Activated naive CD8-positive, alpha-beta T cell treated with anti-CD3 and anti-CD28 coated beads, Interleukin-2, amount 10 ng/mL, durations not matched to agents 7 days and 5 days (primary cell): ENCODE results near the gene GSTM1. TPM values are rescaled to one million over a fixed set of nuclear protein-coding genes. Genes with fewer than 3 reads are reported as not detected.

Experiments used
- ATAC-seq: fragments of 150-1000 bp; cut with Tn5 transposase; one replicate; pipeline ENCODE4 v1.10.0; 2021; ENCODE audit warnings: low read depth, moderate library complexity
- POLR2A ChIA-PET: fragments of 350-600 bp; sonication (Branson Sonifier 250); formaldehyde crosslinking; loops from one replicate; lab custom pipeline; 2021; ENCODE audit warnings: antibody characterized with exemption; lab: Charles Lee
- DNase-seq: peaks from one replicate; pipeline ENCODE4 v3.0.0; 2021
- H3K27ac Mint-ChIP-seq: one replicate; pipeline ENCODE4 v1.8.0; 2022; ENCODE audit warnings: mild to moderate bottlenecking, mixed read lengths
- H3K27me3 Mint-ChIP-seq: one replicate; pipeline ENCODE4 v1.8.0; 2022; ENCODE audit warnings: mild to moderate bottlenecking, moderate library complexity, mixed read lengths
- H3K36me3 Mint-ChIP-seq: one replicate; pipeline ENCODE4 v1.8.0; 2021; ENCODE audit warnings: mild to moderate bottlenecking, mixed read lengths
- H3K4me1 Mint-ChIP-seq: one replicate; pipeline ENCODE4 v1.8.0; 2021; ENCODE audit warnings: mixed read lengths
- H3K4me3 Mint-ChIP-seq: one replicate; pipeline ENCODE4 v1.8.0; 2022; ENCODE audit warnings: mild to moderate bottlenecking, moderate library complexity, mixed read lengths
- H3K9me3 Mint-ChIP-seq: one replicate; pipeline ENCODE4 v1.8.0; 2021; ENCODE audit warnings: mixed read lengths
- total RNA-seq, 2 experiments: library from RNA; stranded (reverse); gene quantifications; one replicate each; pipeline ENCODE4 v1.2.3, GENCODE V29; 2021

GSTM1 gene
- total RNA-seq, 2 experiments from 2014 or later: not detected

- H3K36me3 Mint-ChIP-seq: no peaks in the 10 kb centered on the region
- no peak overlapping the region for H3K27ac Mint-ChIP-seq
- DNase-seq (no peak), ATAC-seq (no peak)
- peaks cover 8% of the 10 kb centered on the region for H3K27me3 Mint-ChIP-seq
- H3K4me3 Mint-ChIP-seq: no peak overlapping the region
- no peaks in the 10 kb centered on the region for H3K4me1 Mint-ChIP-seq
- no peaks in the 10 kb centered on the region for H3K9me3 Mint-ChIP-seq
- POLR2A ChIA-PET: no interaction called here
These were observed 29.0 kb downstream of the GSTM1 start for GRCh38 chr1:109716570-109717090.

- Mint-ChIP-seq H3K36me3 (no peaks in the 10 kb centered on the region), H3K4me1 (no peaks in the 10 kb centered on the region), H3K27ac (no peak overlapping the region), H3K9me3 (no peaks in the 10 kb centered on the region), H3K27me3 (peaks cover 12% of the 10 kb centered on the region), H3K4me3 (no peak overlapping the region)
- DNase-seq (no peak), ATAC-seq (no peak)
- POLR2A ChIA-PET: no interaction called here
These were observed 30.1 kb downstream of the GSTM1 start for GRCh38 chr1:109717729-109718128.

GRCh38 chr1:109718495-109718894, 30.9 kb downstream of the GSTM1 start:
- no peak overlapping the region for H3K4me3 Mint-ChIP-seq

GRCh38 chr1:109719337-109719837, 31.8 kb downstream of the GSTM1 start:
- no peak overlapping the region for H3K27ac Mint-ChIP-seq
- no peak for DNase-seq
- H3K9me3 Mint-ChIP-seq: no peaks in the 10 kb centered on the region
- H3K4me3 Mint-ChIP-seq: no peak overlapping the region
- H3K36me3 Mint-ChIP-seq: no peaks in the 10 kb centered on the region
- peaks cover 12% of the 10 kb centered on the region for H3K27me3 Mint-ChIP-seq
- H3K4me1 Mint-ChIP-seq: no peaks in the 10 kb centered on the region
- POLR2A ChIA-PET: no interaction called here
- ATAC-seq: no peak

More at GRCh38 chr1:109718495-109718894, 30.9 kb downstream of the GSTM1 start:
- Mint-ChIP-seq H3K9me3 (no peaks in the 10 kb centered on the region), H3K27ac (no peak overlapping the region), H3K4me1 (no peaks in the 10 kb centered on the region), H3K27me3 (peaks cover 12% of the 10 kb centered on the region), H3K36me3 (no peaks in the 10 kb centered on the region)
- POLR2A ChIA-PET: no interaction called here
- DNase-seq (no peak), ATAC-seq (no peak)

GRCh38 chr1:109721042-109721441, 33.4 kb downstream of the GSTM1 start:
- H3K27me3 Mint-ChIP-seq: peaks cover 15% of the 10 kb centered on the region
- no peaks in the 10 kb centered on the region for H3K36me3 Mint-ChIP-seq
- ATAC-seq (no peak), DNase-seq (no peak)
- H3K4me1 Mint-ChIP-seq: no peaks in the 10 kb centered on the region
- no peak overlapping the region for H3K4me3 Mint-ChIP-seq
- H3K9me3 Mint-ChIP-seq: no peaks in the 10 kb centered on the region
- no peak overlapping the region for H3K27ac Mint-ChIP-seq
- POLR2A ChIA-PET: no interaction called here

- POLR2A ChIA-PET: no interaction called here
- no peaks in the 10 kb centered on the region for H3K4me1 Mint-ChIP-seq
- H3K4me3 Mint-ChIP-seq: no peak overlapping the region
- no peaks in the 10 kb centered on the region for H3K36me3 Mint-ChIP-seq
- H3K27me3 Mint-ChIP-seq: peaks cover 18% of the 10 kb centered on the region
- H3K9me3 Mint-ChIP-seq: no peaks in the 10 kb centered on the region
- ATAC-seq (no peak), DNase-seq (no peak)
- no peak overlapping the region for H3K27ac Mint-ChIP-seq
These were observed 34.4 kb downstream of the GSTM1 start for GRCh38 chr1:109721971-109722370.

- H3K4me3 Mint-ChIP-seq: no peak overlapping the region
- no peak overlapping the region for H3K27ac Mint-ChIP-seq
- no peaks in the 10 kb centered on the region for H3K9me3 Mint-ChIP-seq
- no peaks in the 10 kb centered on the region for H3K4me1 Mint-ChIP-seq
- no peak for ATAC-seq
- no peak for DNase-seq
- no peaks in the 10 kb centered on the region for H3K36me3 Mint-ChIP-seq
- peaks cover 21% of the 10 kb centered on the region for H3K27me3 Mint-ChIP-seq
- POLR2A ChIA-PET: no interaction called here
These were observed 35.5 kb downstream of the GSTM1 start for GRCh38 chr1:109722908-109723691.

GRCh38 chr1:109724933-109725332, 37.3 kb downstream of the GSTM1 start:
- ATAC-seq: no peak
- Mint-ChIP-seq H3K27me3 (peaks cover 27% of the 10 kb centered on the region), H3K36me3 (no peaks in the 10 kb centered on the region), H3K9me3 (no peaks in the 10 kb centered on the region), H3K4me1 (no peaks in the 10 kb centered on the region), H3K4me3 (no peak overlapping the region), H3K27ac (no peak overlapping the region)
- no peak for DNase-seq
- POLR2A ChIA-PET: no interaction called here

GRCh38 chr1:109725510-109725909, 37.9 kb downstream of the GSTM1 start:
- Mint-ChIP-seq H3K36me3 (no peaks in the 10 kb centered on the region), H3K9me3 (no peaks in the 10 kb centered on the region), H3K4me1 (no peaks in the 10 kb centered on the region), H3K27me3 (peaks cover 27% of the 10 kb centered on the region), H3K4me3 (no peak overlapping the region), H3K27ac (no peak overlapping the region)
- ATAC-seq (no peak), DNase-seq (no peak)
- POLR2A ChIA-PET: no interaction called here

GRCh38 chr1:109726007-109726406, 38.4 kb downstream of the GSTM1 start:
- Mint-ChIP-seq H3K27me3 (peaks cover 26% of the 10 kb centered on the region), H3K36me3 (no peaks in the 10 kb centered on the region), H3K9me3 (no peaks in the 10 kb centered on the region), H3K27ac (no peak overlapping the region), H3K4me3 (no peak overlapping the region), H3K4me1 (no peaks in the 10 kb centered on the region)
- POLR2A ChIA-PET: no interaction called here
- ATAC-seq: no peak
- no peak for DNase-seq

GRCh38 chr1:109726728-109727373, 39.2 kb downstream of the GSTM1 start:
- Mint-ChIP-seq H3K36me3 (no peaks in the 10 kb centered on the region), H3K4me1 (no peaks in the 10 kb centered on the region), H3K27me3 (peaks cover 22% of the 10 kb centered on the region), H3K27ac (no peak overlapping the region), H3K9me3 (no peaks in the 10 kb centered on the region), H3K4me3 (no peak overlapping the region)
- ATAC-seq: no peak
- POLR2A ChIA-PET: no interaction called here
- DNase-seq: no peak

- no peak for ATAC-seq
- no peaks in the 10 kb centered on the region for H3K36me3 Mint-ChIP-seq
- H3K9me3 Mint-ChIP-seq: no peaks in the 10 kb centered on the region
- no peak overlapping the region for H3K27ac Mint-ChIP-seq
- no peak overlapping the region for H3K4me3 Mint-ChIP-seq
- H3K4me1 Mint-ChIP-seq: no peaks in the 10 kb centered on the region
- POLR2A ChIA-PET: no interaction called here
- no peak for DNase-seq
- peaks cover 24% of the 10 kb centered on the region for H3K27me3 Mint-ChIP-seq
These were observed 41.3 kb downstream of the GSTM1 start for GRCh38 chr1:109728870-109729269.

GRCh38 chr1:109730666-109731065, 43.0 kb downstream of the GSTM1 start:
- Mint-ChIP-seq H3K4me3 (no peak overlapping the region), H3K36me3 (peaks cover 2% of the 10 kb centered on the region), H3K27me3 (peaks cover 25% of the 10 kb centered on the region), H3K27ac (no peak overlapping the region), H3K4me1 (no peaks in the 10 kb centered on the region), H3K9me3 (no peaks in the 10 kb centered on the region)
- DNase-seq: no peak
- POLR2A ChIA-PET: no interaction called here
- no peak for ATAC-seq

GRCh38 chr1:109732390-109732881, 44.8 kb downstream of the GSTM1 start:
- no peak overlapping the region for H3K4me3 Mint-ChIP-seq
- no peak for DNase-seq
- H3K4me1 Mint-ChIP-seq: no peaks in the 10 kb centered on the region
- H3K27ac Mint-ChIP-seq: no peak overlapping the region
- peaks cover 2% of the 10 kb centered on the region for H3K36me3 Mint-ChIP-seq
- peaks cover 22% of the 10 kb centered on the region for H3K27me3 Mint-ChIP-seq
- no peak for ATAC-seq
- H3K9me3 Mint-ChIP-seq: no peaks in the 10 kb centered on the region
- POLR2A ChIA-PET: no interaction called here
